IMR-90 (cell line): ENCODE results near the gene MTAP. TPM values are rescaled to one million over a fixed set of nuclear protein-coding genes. Genes with fewer than 3 reads are reported as not detected.

Experiments used
- ATAC-seq: fragments of 200-7000 bp; cut with Tn5 transposase; 2 replicates; pipeline ENCODE4 v1.9.1; 2020; ENCODE audit warnings: low read depth, mild to moderate bottlenecking, moderate library complexity
- BruUV-seq: library from RNA; stranded (reverse); fragments of 400-500 nt; replicated peaks from 2 replicates; lab custom pipeline; 2021; lab: Mats Ljungman, UMichigan
- CTCF ChIA-PET: fragments of 300-600 bp; formaldehyde crosslinking; extraction: SDS; loops from one replicate; lab custom pipeline; 2021; ENCODE audit warnings: antibody characterized with exemption; lab: Yijun Ruan, JAX
- POLR2A ChIA-PET: fragments of 300-600 bp; sonication (Branson Sonifier 250); formaldehyde crosslinking; loops from one replicate; lab custom pipeline; 2022; ENCODE audit warnings: antibody characterized with exemption; ENCODE audit not compliant: unreplicated experiment; lab: Charles Lee
- DNase-seq: peaks from one replicate; pipeline ENCODE4 v3.0.0; 2013
- H2AFZ ChIP-seq: replicated peaks from 2 replicates; pipeline ENCODE3; 2013; ENCODE audit warnings: low read length, mild to moderate bottlenecking; ENCODE audit not compliant: poor library complexity
- H2AK5ac ChIP-seq: 2 replicates; pipeline ENCODE4 v1.6.1; 2013; ENCODE audit warnings: low read depth, low read length, inconsistent platforms
- H2AK9ac ChIP-seq: replicated peaks from 2 replicates; pipeline ENCODE3; 2013; ENCODE audit warnings: mild to moderate bottlenecking, low read depth, low read length, moderate library complexity; ENCODE audit not compliant: poor library complexity
- H2BK120ac ChIP-seq: 2 replicates; pipeline ENCODE4 v1.6.1; 2013; ENCODE audit warnings: low read depth, low read length, inconsistent platforms
- H2BK15ac ChIP-seq: 3 replicates; pipeline ENCODE4 v1.6.1; 2013; ENCODE audit warnings: low read depth, low read length, inconsistent platforms
- H2BK20ac ChIP-seq: 2 replicates; pipeline ENCODE4 v1.6.1; 2013; ENCODE audit warnings: low read depth, mild to moderate bottlenecking, inconsistent platforms, low read length, moderate library complexity
- H2BK5ac ChIP-seq: 2 replicates; pipeline ENCODE4 v1.6.1; 2013; ENCODE audit warnings: mild to moderate bottlenecking, low read depth, low read length, inconsistent platforms; ENCODE audit not compliant: poor library complexity, severe bottlenecking
- H3K14ac ChIP-seq: replicated peaks from 2 replicates; pipeline ENCODE4 v1.6.1; 2013; ENCODE audit warnings: low read depth, low read length, inconsistent platforms
- H3K18ac ChIP-seq: 2 replicates; pipeline ENCODE4 v1.6.1; 2013; ENCODE audit warnings: low read depth, low read length, control low read depth
- H3K23ac ChIP-seq: 2 replicates; pipeline ENCODE4 v1.6.1; 2013; ENCODE audit warnings: low read depth, low read length, inconsistent platforms
- H3K27ac ChIP-seq: 2 replicates; pipeline ENCODE4 v1.5.1; 2013; ENCODE audit warnings: mild to moderate bottlenecking, control low read depth, low read length; ENCODE audit not compliant: insufficient read depth
- H3K27me3 ChIP-seq: 2 replicates; pipeline ENCODE4 v1.6.1; 2013; ENCODE audit warnings: low read length; ENCODE audit not compliant: control insufficient read depth, insufficient read depth
- H3K36me3 ChIP-seq: 2 replicates; pipeline ENCODE4 v1.6.1; 2013; ENCODE audit warnings: low read length, mixed read lengths; ENCODE audit not compliant: control insufficient read depth, insufficient read depth
- H3K4ac ChIP-seq: 2 replicates; pipeline ENCODE4 v1.6.1; 2013; ENCODE audit warnings: low read depth, low read length, inconsistent platforms
- H3K4me1 ChIP-seq: 2 replicates; pipeline ENCODE4 v1.6.1; 2013; ENCODE audit warnings: low read length, mixed read lengths; ENCODE audit not compliant: control insufficient read depth, insufficient read depth
- H3K4me2 ChIP-seq: 2 replicates; pipeline ENCODE4 v1.6.1; 2013; ENCODE audit warnings: low read depth, mild to moderate bottlenecking, control low read depth, low read length, moderate library complexity
- H3K4me3 ChIP-seq: 2 replicates; pipeline ENCODE4 v1.5.1; 2013; ENCODE audit warnings: low read depth, mild to moderate bottlenecking, control low read depth, low read length, moderate library complexity; ENCODE audit not compliant: insufficient read depth
- H3K56ac ChIP-seq: 2 replicates; pipeline ENCODE4 v1.6.1; 2013; ENCODE audit warnings: low read length, inconsistent platforms; ENCODE audit not compliant: insufficient read depth; ENCODE audit errors: extremely low read depth
- H3K79me1 ChIP-seq, 2 experiments: 2 replicates each; pipeline ENCODE4 v1.6.1; 2013; ENCODE audit warnings: low read length in 2 of 2, inconsistent platforms in 1 of 2, low read depth in 1 of 2
- H3K9ac ChIP-seq: 2 replicates; pipeline ENCODE4 v1.6.1; 2013; ENCODE audit warnings: low read depth, low read length, control low read depth
- H3K9me1 ChIP-seq: 2 replicates; pipeline ENCODE4 v1.6.1; 2013; ENCODE audit warnings: low read length, inconsistent platforms; ENCODE audit not compliant: insufficient read depth
- H3K9me3 ChIP-seq: 2 replicates; pipeline ENCODE4 v1.6.1; 2013; ENCODE audit warnings: low read length; ENCODE audit not compliant: control insufficient read depth, insufficient read depth
- H4K20me1 ChIP-seq: 2 replicates; pipeline ENCODE4 v1.6.1; 2013; ENCODE audit warnings: low read length, inconsistent platforms; ENCODE audit not compliant: insufficient read depth
- H4K5ac ChIP-seq: 2 replicates; pipeline ENCODE4 v1.6.1; 2013; ENCODE audit warnings: mild to moderate bottlenecking, low read depth, low read length, control low read depth
- H4K8ac ChIP-seq, 2 experiments: 2 replicates each; pipeline ENCODE4 v1.6.1; 2013; ENCODE audit warnings: low read depth in 2 of 2, low read length in 2 of 2, control low read depth in 1 of 2, inconsistent platforms in 1 of 2
- H4K91ac ChIP-seq: 2 replicates; pipeline ENCODE4 v1.6.1; 2013; ENCODE audit warnings: low read depth, low read length, inconsistent platforms; ENCODE audit not compliant: insufficient read depth
- BHLHE40 ChIP-seq: fragments of 150-350 bp; IDR thresholded peaks from 2 replicates; pipeline ENCODE4 v1.6.1; 2016; ENCODE audit warnings: mild to moderate bottlenecking, low read depth, low read length
- ELK1 ChIP-seq: fragments of 150-350 bp; IDR thresholded peaks from 2 replicates; pipeline ENCODE4 v1.6.1; 2016; ENCODE audit warnings: low read depth, mild to moderate bottlenecking, low read length, moderate library complexity, borderline replicate concordance
- FOS ChIP-seq: fragments of 150-350 bp; IDR thresholded peaks from 2 replicates; pipeline ENCODE4 v1.6.1; 2016; ENCODE audit warnings: low read depth, low read length
- MAFK ChIP-seq: IDR thresholded peaks from 2 replicates; pipeline ENCODE4 v1.6.1; 2012; ENCODE audit warnings: low read depth, low read length, improper control_type of control experiment
- MAZ ChIP-seq: IDR thresholded peaks from 2 replicates; pipeline ENCODE4 v1.6.1; 2012; ENCODE audit warnings: low read depth, mild to moderate bottlenecking, low read length, improper control_type of control experiment, moderate library complexity, borderline replicate concordance
- MXI1 ChIP-seq: IDR thresholded peaks from 2 replicates; pipeline ENCODE4 v1.6.1; 2012; ENCODE audit warnings: low read depth, mild to moderate bottlenecking, low read length, moderate library complexity, borderline replicate concordance
- NFE2L2 ChIP-seq: fragments of 150-350 bp; IDR thresholded peaks from 2 replicates; pipeline ENCODE4 v1.6.1; 2016; ENCODE audit warnings: low read depth, mild to moderate bottlenecking, low read length
- POLR2A ChIP-seq: IDR thresholded peaks from 2 replicates; pipeline ENCODE4 v1.6.1; 2012; ENCODE audit warnings: mild to moderate bottlenecking, low read depth, low read length
- RAD21 ChIP-seq: IDR thresholded peaks from 2 replicates; pipeline ENCODE4 v1.6.1; 2012; ENCODE audit warnings: low read length, improper control_type of control experiment
- RFX5 ChIP-seq: IDR thresholded peaks from 2 replicates; pipeline ENCODE4 v1.8.0; 2012; ENCODE audit warnings: low read depth, mild to moderate bottlenecking, low read length, moderate library complexity
- SMC3 ChIP-seq: fragments of 150-350 bp; IDR thresholded peaks from 2 replicates; pipeline ENCODE4 v1.6.1; 2016; ENCODE audit warnings: low read depth, mild to moderate bottlenecking, antibody characterized with exemption, low read length, moderate library complexity
- USF2 ChIP-seq: fragments of 150-350 bp; IDR thresholded peaks from 2 replicates; pipeline ENCODE4 v1.6.1; 2017; ENCODE audit warnings: mild to moderate bottlenecking, antibody characterized with exemption, low read length, low read depth
- WGBS, 2 experiments: methylation state at CpG; one replicate each; pipeline versions ENCODE4 v1.1.5 to v1.1.7; 2013; ENCODE audit warnings: missing lambda C conversion rate in 2 of 2; ENCODE audit not compliant: insufficient read length in 1 of 2; ENCODE audit errors: extremely low coverage in 2 of 2; 5-methylcytosine and 5-hydroxymethylcytosine counted together
- dilution Hi-C: fragments of 300-500 bp; cut with HindIII; formaldehyde crosslinking; loops from one replicate; pipeline ENCODE4 v1.14.3; 2018; ENCODE audit warnings: low sequenced_read_pairs; ENCODE audit not compliant: unreplicated experiment
- in situ Hi-C: fragments of 300-500 bp; cut with MboI; formaldehyde crosslinking; loops from 3 replicates; pipeline ENCODE4 v1.14.3; 2019; ENCODE audit warnings: low sequenced_read_pairs, inconsistent platforms, mixed read lengths
- intact Hi-C: fragments of 100-400 bp; cut with micrococcal nuclease; formaldehyde crosslinking; loops from 2 replicates; pipeline ENCODE4 v1.10.0; 2022
- polyA plus RNA-seq, 3 experiments: library from polyadenylated mRNA; depleted of rRNA; stranded (reverse); fragments of >200 nt; gene quantifications; 2 replicates each; pipeline ENCODE4 v1.2.3, GENCODE V29; 2012; ENCODE audit warnings: low replicate concordance in 1 of 3
- total RNA-seq: library from RNA; depleted of rRNA; stranded (reverse); fragments of >200 nt; gene quantifications from 2 replicates; pipeline ENCODE4 v1.2.3, GENCODE V29; 2012

Gene MTAP
- total and polyA plus RNA-seq, 2 of the 4 experiments (the other 2 are of a cell fraction) = 15.7 to 50.9 TPM

- no peak for TF ChIP-seq NFE2L2
These were observed 166.0 kb downstream of the MTAP start (continued) for GRCh38 chr9:21968331-21969010.

- dilution Hi-C loops = no loop called here
- Histone ChIP-seq H2BK5ac (no peak overlapping the region), H3K27me3 (peaks cover 55% of the 10 kb centered on the region), H4K20me1 (peaks cover under 1% of the 10 kb centered on the region; the same call in 1 of the 2 replicates), H2BK20ac (no peak overlapping the region), H3K14ac (no peak overlapping the region), H3K4me1 (peaks cover 4% of the 10 kb centered on the region), H3K27ac (no peak overlapping the region), H3K36me3 (peaks cover 11% of the 10 kb centered on the region; the same call in 1 of the 2 replicates), H4K5ac (no peak overlapping the region), H3K18ac (no peak overlapping the region), H3K56ac (no peak overlapping the region), H3K4ac (no peak overlapping the region), H2AK9ac (no peak overlapping the region), H4K8ac (no peak overlapping the region), H4K91ac (no peak overlapping the region), H3K9ac (no peak overlapping the region), H2BK120ac (no peak overlapping the region), H3K79me1 (no peaks in the 10 kb centered on the region), H3K23ac (no peak overlapping the region), H3K9me1 (no peaks in the 10 kb centered on the region), H2AFZ (no peak overlapping the region), H2BK15ac (no peak overlapping the region), H2AK5ac (no peak overlapping the region), H3K4me3 (no peak overlapping the region), H3K4me2 (no peak overlapping the region), H3K9me3 (peaks cover 12% of the 10 kb centered on the region; the same call in 1 of the 2 replicates)
- in situ Hi-C loops = loop anchor here (10.0 kb wide), 1 partner anchor 154 kb away; no protein-coding TSS in a partner anchor
- TF ChIP-seq RFX5 = no peak
- no peak for TF ChIP-seq FOS
- TF ChIP-seq RAD21 = no peak
- TF ChIP-seq POLR2A = no peak
- TF ChIP-seq MAZ = no peak
- no peak for TF ChIP-seq MXI1
- TF ChIP-seq BHLHE40 = no peak
- TF ChIP-seq ELK1 = no peak
- TF ChIP-seq USF2 = no peak
- TF ChIP-seq SMC3 = no peak
- TF ChIP-seq MAFK = no peak
- WGBS, 2 experiments = 38% methylated on average over 3 of the region's 28 CpGs; no CpG with 5 or more reads in 1 of the 2 experiments
- ATAC-seq = no peak
- ChIA-PET CTCF (interaction anchor here (1.2 kb wide), 1 partner anchor 156 kb away, joined by 4 read pairs; no protein-coding TSS in a partner anchor), POLR2A (no interaction called here)
- no peak for DNase-seq
- BruUV-seq = no TSS peak
- intact Hi-C loops = loop anchor here (5.0 kb wide), 1 partner anchor 137 kb away; no protein-coding TSS in a partner anchor
These were observed 166.8 kb downstream of the MTAP start for GRCh38 chr9:21969011-21969940.
